OCI-LY3 (cell line): ENCODE data around the gene KCNA2.
A peak's percentile ranks its signal among the peaks of the same experiment; 100 is the strongest.

Source experiments
- H2AFZ ChIP-seq: fragments of 200-600, 300-600 bp; shearing (Covaris generic); 2 replicates; pipeline ENCODE4 v1.6.0; 2014; ENCODE audit warnings: antibody characterized with exemption, low read depth, low read length
- H3K27ac ChIP-seq: fragments of 200-600, 300-600 bp; sonication (generic); 2 replicates; pipeline ENCODE4 v1.5.1; 2014; ENCODE audit warnings: mild to moderate bottlenecking, low read length, moderate library complexity, mixed read lengths
- H3K27me3 ChIP-seq: fragments of 200-600, 300-600 bp; sonication (generic); 2 replicates; pipeline ENCODE4 v1.6.1; 2014; ENCODE audit warnings: low read depth, low read length, mixed read lengths
- H3K36me3 ChIP-seq: fragments of 200-600, 300-600 bp; sonication (generic); replicated peaks from 2 replicates; pipeline ENCODE3; 2014; ENCODE audit warnings: low read depth, low read length, mixed read lengths
- H3K4me1 ChIP-seq: fragments of 300-600, 200-600 bp; sonication (generic); 2 replicates; pipeline ENCODE4 v1.6.1; 2014; ENCODE audit warnings: low read length, mixed read lengths
- H3K4me2 ChIP-seq: fragments of 200-600, 300-600 bp; sonication (generic); 2 replicates; pipeline ENCODE4 v1.6.1; 2014; ENCODE audit warnings: low read length, mixed read lengths
- H3K4me3 ChIP-seq: fragments of 300-600, 200-600 bp; sonication (generic); 2 replicates; pipeline ENCODE4 v1.5.1; 2014; ENCODE audit warnings: antibody characterized with exemption, mild to moderate bottlenecking, low read length, moderate library complexity
- H3K79me2 ChIP-seq: fragments of 300-600, 200-600 bp; shearing (Covaris generic); 2 replicates; pipeline ENCODE4 v1.6.1; 2014; ENCODE audit warnings: mild to moderate bottlenecking, low read length, mixed read lengths
- H3K9ac ChIP-seq: fragments of 300-600, 200-600 bp; shearing (Covaris generic); 2 replicates; pipeline ENCODE4 v1.6.0; 2014; ENCODE audit warnings: mild to moderate bottlenecking, low read length, moderate library complexity
- H3K9me3 ChIP-seq: fragments of 200-600, 300-600 bp; shearing (Covaris generic); 2 replicates; pipeline ENCODE4 v1.6.1; 2014; ENCODE audit warnings: low read length, mixed read lengths; ENCODE audit not compliant: insufficient read depth
- H4K20me1 ChIP-seq: fragments of 200-600, 300-600 bp; sonication (generic); 2 replicates; pipeline ENCODE4 v1.6.1; 2016; ENCODE audit warnings: low read length, mixed read lengths; ENCODE audit not compliant: insufficient read depth
- EZH2phosphoT487 ChIP-seq: fragments of 200-600 bp; shearing (Covaris generic); IDR thresholded peaks from 2 replicates; pipeline ENCODE4 v1.6.1; 2018; ENCODE audit warnings: antibody characterized with exemption, mixed run types, low read depth
- TF ChIP-seq, protein P1 (sequence below): fragments of 200-600, 300-600 bp; sonication (generic); IDR thresholded peaks from 2 replicates; pipeline ENCODE4 v1.5.1; 2014; ENCODE audit warnings: antibody characterized with exemption, low read length, low read depth

Gene KCNA2

GRCh38 chr1:110617116-110617515, 11.0 kb upstream of the KCNA2 start:
- Histone ChIP-seq H3K27me3 (no peaks in the 10 kb centered on the region), H3K36me3 (no peaks in the 10 kb centered on the region), H3K4me3 (no peak overlapping the region), H2AFZ (no peak overlapping the region), H3K9ac (no peak overlapping the region), H4K20me1 (no peaks in the 10 kb centered on the region), H3K79me2 (no peaks in the 10 kb centered on the region), H3K27ac (no peak overlapping the region), H3K4me2 (no peak overlapping the region), H3K4me1 (peaks cover 8% of the 10 kb centered on the region), H3K9me3 (no peaks in the 10 kb centered on the region)
- TF ChIP-seq, protein P1, sequence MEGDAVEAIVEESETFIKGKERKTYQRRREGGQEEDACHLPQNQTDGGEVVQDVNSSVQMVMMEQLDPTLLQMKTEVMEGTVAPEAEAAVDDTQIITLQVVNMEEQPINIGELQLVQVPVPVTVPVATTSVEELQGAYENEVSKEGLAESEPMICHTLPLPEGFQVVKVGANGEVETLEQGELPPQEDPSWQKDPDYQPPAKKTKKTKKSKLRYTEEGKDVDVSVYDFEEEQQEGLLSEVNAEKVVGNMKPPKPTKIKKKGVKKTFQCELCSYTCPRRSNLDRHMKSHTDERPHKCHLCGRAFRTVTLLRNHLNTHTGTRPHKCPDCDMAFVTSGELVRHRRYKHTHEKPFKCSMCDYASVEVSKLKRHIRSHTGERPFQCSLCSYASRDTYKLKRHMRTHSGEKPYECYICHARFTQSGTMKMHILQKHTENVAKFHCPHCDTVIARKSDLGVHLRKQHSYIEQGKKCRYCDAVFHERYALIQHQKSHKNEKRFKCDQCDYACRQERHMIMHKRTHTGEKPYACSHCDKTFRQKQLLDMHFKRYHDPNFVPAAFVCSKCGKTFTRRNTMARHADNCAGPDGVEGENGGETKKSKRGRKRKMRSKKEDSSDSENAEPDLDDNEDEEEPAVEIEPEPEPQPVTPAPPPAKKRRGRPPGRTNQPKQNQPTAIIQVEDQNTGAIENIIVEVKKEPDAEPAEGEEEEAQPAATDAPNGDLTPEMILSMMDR: no peak
- TF ChIP-seq EZH2phosphoT487: no peak

GRCh38 chr1:110616587-110616986, 10.4 kb upstream of the KCNA2 start:
- Histone ChIP-seq H4K20me1 (no peaks in the 10 kb centered on the region), H3K9me3 (no peaks in the 10 kb centered on the region), H3K79me2 (no peaks in the 10 kb centered on the region), H3K4me1 (peaks cover 8% of the 10 kb centered on the region), H3K27me3 (no peaks in the 10 kb centered on the region), H3K4me2 (no peak overlapping the region), H2AFZ (no peak overlapping the region), H3K36me3 (no peaks in the 10 kb centered on the region), H3K9ac (no peak overlapping the region), H3K27ac (no peak overlapping the region), H3K4me3 (no peak overlapping the region)
- no peak for TF ChIP-seq EZH2phosphoT487
- TF ChIP-seq, protein P1: no peak

DNA sequence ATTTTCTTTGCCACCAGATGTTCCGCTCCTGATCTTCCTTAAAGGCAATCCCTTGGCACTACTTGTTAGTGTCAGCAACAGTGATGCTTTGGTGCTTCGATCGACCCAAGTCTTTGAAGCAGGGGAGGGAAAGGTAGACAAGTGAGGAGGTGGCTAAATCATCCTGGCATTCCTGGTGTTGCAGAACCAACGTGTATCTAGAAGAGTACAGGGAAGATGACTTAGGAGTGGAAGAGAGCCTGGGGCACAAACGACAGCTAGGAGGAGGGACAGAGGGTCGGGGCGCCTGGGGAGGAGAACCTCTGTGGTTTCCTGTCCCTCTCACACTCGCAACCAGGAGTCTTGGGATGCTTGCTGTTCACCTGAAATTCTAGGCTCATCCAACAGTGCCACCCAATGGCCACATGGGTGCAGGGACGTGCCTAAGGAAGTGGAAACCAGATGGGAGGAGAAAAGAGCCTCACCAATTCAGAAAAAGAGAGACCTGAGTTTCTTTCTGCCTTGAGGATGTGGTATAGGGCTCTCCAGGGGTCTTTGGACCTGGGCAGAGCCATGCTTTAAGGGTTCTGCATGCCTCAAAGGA, 9.5 kb upstream of the KCNA2 start:
- H2AFZ ChIP-seq: no peak overlapping the region
- no peaks in the 10 kb centered on the region for H3K79me2 ChIP-seq
- H3K36me3 ChIP-seq: no peaks in the 10 kb centered on the region
- TF ChIP-seq EZH2phosphoT487: no peak
- TF ChIP-seq, protein P1: peak; percentile 74
- H3K9ac ChIP-seq: no peak overlapping the region
- H3K27me3 ChIP-seq: no peaks in the 10 kb centered on the region
- no peak overlapping the region for H3K27ac ChIP-seq
- H3K4me3 ChIP-seq: no peak overlapping the region
- H3K4me1 ChIP-seq: peaks cover 8% of the 10 kb centered on the region
- no peaks in the 10 kb centered on the region for H4K20me1 ChIP-seq
- H3K4me2 ChIP-seq: no peak overlapping the region
- H3K9me3 ChIP-seq: no peaks in the 10 kb centered on the region

- Histone ChIP-seq H2AFZ (no peak overlapping the region), H3K79me2 (no peaks in the 10 kb centered on the region), H3K36me3 (no peaks in the 10 kb centered on the region), H3K9ac (no peak overlapping the region), H3K27me3 (peaks cover 10% of the 10 kb centered on the region), H4K20me1 (no peaks in the 10 kb centered on the region), H3K4me3 (no peak overlapping the region), H3K9me3 (no peaks in the 10 kb centered on the region), H3K4me1 (peaks cover 6% of the 10 kb centered on the region), H3K4me2 (no peak overlapping the region), H3K27ac (no peak overlapping the region)
- TF ChIP-seq, protein P1: no peak
- TF ChIP-seq EZH2phosphoT487: no peak
Measured at GRCh38 chr1:110612060-110612745, 6.0 kb upstream of the KCNA2 start.
